GM18508 (cell line): ENCODE data around the gene STRN.
"Not testable (repeated sequence)": the region's sequence is repeated elsewhere in the genome, so short reads cannot be mapped to it uniquely, and the experiment has no call there.

Experiments used
- ATAC-seq: cut with Tn5 transposase; IDR thresholded peaks from one replicate; pipeline ENCODE4 v1.9.1; 2021; ENCODE audit warnings: moderate number of reproducible peaks; ENCODE audit not compliant: insufficient read depth, unreplicated experiment

STRN gene

DNA sequence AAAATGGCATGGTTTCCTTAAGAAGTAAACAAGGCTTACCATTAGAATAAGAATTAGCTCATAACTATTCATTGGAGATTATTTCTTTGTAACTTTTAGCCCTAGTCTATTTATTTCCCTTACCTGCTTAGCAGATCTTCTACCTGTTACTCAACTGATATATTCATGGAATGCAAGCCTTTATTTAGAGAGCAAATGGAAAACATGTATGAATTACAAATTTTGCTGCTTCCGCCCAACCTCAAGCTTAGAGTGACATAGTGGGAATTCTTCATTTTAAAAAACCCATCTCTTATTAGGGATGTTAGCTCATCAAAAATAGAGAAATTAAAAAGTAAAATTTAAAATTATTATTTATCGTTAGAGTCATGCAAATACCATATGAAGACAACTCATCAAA lies 110.9 kb downstream of the STRN start:
- no peak for ATAC-seq

GRCh38 chr2:36854241-36854640 lies 112.1 kb downstream of the STRN start:
- no peak for ATAC-seq

DNA sequence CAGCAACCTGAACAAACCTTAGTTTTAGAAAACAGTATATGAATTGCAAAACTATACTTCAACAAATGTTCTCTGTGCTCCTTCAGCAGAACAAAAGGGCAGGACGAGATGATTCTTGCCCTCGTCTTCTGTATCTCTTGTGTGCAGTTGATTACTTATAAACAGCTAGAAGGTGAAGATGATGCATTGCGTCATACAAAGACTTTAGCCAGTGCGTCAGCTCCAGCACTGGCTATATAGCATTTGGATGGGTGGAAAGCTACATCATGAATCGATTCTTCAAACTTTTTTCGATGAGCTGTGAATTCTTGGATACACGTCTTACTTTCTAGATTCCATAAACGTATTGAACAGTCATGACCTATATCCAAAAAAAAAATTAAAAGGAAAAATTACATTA lies 117.1 kb downstream of the STRN start:
- no peak for ATAC-seq

DNA sequence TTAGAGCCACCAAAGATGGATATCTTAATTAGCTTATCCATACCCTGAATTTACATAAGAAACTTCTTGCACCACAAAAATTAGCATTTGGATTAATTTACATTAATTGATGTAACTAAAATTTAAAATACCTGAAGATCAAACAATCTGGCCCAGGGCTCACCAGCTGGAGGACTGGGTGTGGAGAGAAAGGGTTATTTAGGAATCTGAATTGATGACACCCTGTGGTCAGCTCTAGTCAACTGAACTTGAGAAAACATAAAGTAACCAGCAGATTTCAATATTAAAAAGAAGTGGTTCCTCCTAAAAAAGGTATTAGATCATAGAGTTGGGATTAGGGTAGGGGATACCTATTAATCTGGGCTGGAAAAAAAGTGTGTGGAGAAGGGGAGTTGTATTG lies 122.5 kb downstream of the STRN start:
- no peak for ATAC-seq

GRCh38 chr2:36839976-36840617 lies 126.2 kb downstream of the STRN start:
- no peak for ATAC-seq

DNA sequence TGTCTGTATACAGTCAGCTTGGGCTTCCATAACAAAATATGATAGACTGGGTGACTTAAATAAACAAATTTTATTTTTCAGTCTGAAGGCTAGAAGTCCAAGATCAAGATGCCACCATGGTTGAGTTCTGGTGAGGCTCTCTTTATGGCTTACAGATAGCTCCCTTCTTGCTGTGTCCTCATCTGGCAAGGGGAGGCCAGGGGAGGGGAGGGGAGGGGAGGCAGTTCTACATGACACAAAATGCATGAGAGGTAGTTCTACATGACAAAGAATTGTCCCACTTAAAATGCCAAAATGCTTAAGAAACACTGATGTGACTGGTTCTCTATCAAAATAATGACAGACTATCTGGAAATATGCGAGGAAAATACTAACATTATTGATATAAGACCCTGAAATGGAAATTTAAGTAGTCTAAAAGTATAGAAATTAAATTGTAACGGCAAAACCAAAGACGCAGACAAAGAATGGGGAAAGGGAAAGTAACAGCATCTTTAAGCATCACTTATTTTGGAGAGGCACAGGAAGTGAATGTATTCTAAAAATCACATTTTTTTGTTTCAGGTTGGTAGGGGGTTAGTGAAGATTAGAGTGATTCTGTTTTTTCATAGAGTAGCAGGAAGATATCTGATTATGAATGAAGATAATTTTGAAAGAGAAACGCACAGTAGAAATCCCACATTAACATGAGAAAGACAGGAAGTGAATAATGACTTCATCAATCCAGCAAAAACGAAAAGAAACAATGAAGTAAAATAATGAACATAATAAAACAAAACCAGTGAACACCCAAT lies 131.4 kb downstream of the STRN start:
- no peak for ATAC-seq

GRCh38 chr2:36834203-36834602 lies 132.1 kb downstream of the STRN start:
- ATAC-seq = no peak

DNA sequence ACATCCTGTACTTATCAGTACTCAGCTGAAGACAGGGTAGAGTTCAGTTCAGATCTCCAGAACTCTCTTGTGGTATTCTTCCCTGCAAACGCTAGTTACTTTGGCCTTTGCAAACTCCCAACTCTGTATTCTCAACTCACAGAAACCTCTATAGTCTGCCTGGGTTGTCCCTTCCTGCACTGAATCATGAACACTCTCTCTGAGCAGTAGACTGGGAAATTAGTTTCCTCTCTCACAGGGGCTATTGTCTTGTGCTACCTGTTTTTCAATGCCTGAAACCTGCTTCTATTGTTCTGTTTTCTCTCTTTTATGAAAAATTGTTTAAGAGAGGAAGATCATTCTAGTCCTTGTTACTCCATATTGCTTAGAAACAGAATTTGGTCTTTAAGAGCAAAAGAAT lies 135.2 kb downstream of the STRN start:
- no peak for ATAC-seq

- not testable (repeated sequence) for ATAC-seq
Observed at GRCh38 chr2:36824683-36825082, 141.7 kb downstream of the STRN start.

- no peak for ATAC-seq
Observed at GRCh38 chr2:36824273-36824672, 142.1 kb downstream of the STRN start.

DNA sequence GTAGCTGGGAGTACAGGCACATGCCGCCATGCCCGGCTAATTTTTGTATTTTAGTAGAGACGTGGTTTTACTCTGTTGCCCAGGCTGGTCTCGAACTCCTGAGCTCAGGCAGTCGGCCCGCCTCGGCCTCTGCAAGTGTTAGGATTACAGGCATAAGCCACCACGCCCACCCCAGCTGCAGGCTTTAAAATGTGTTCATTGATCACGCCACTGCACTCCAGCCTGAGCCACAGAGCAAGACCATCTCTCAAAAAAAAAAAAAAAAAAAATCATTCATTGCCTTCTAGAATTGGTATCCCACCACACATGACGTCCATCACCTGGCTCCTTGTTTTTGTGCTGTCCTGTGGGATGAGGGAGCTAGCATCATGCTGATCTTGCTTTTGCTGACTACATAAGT lies 142.5 kb downstream of the STRN start:
- no peak for ATAC-seq

GRCh38 chr2:36820942-36821605 lies 145.3 kb downstream of the STRN start:
- ATAC-seq = no peak

- ATAC-seq = no peak
Observed at GRCh38 chr2:36819095-36819711, 147.1 kb downstream of the STRN start.

GRCh38 chr2:36818542-36818941 lies 147.8 kb downstream of the STRN start:
- no peak for ATAC-seq

- no peak for ATAC-seq
Observed at GRCh38 chr2:36812196-36812595, 154.1 kb downstream of the STRN start.

- ATAC-seq = no peak
Observed at GRCh38 chr2:36811071-36811470, 155.3 kb downstream of the STRN start.

DNA sequence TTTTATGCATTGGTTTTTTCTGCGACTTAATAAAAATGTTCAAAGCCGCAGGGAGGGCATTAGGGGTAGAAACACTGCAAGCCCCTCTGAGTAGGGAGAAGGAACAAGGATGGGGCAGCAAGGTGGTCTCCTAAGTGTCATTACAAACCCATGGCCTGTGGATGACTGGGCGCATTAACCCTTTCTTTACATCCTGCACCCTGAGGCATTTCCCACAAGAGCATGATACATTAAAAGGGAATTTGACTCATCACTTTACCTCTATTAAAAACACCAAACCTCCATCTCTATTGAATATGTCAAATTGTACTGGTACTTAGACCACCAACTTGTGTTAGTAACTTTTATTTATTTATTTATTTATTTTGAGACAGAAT lies 157.3 kb downstream of the STRN start:
- ATAC-seq = no peak

GRCh38 chr2:36808386-36809068 lies 157.8 kb downstream of the STRN start:
- no peak for ATAC-seq

DNA sequence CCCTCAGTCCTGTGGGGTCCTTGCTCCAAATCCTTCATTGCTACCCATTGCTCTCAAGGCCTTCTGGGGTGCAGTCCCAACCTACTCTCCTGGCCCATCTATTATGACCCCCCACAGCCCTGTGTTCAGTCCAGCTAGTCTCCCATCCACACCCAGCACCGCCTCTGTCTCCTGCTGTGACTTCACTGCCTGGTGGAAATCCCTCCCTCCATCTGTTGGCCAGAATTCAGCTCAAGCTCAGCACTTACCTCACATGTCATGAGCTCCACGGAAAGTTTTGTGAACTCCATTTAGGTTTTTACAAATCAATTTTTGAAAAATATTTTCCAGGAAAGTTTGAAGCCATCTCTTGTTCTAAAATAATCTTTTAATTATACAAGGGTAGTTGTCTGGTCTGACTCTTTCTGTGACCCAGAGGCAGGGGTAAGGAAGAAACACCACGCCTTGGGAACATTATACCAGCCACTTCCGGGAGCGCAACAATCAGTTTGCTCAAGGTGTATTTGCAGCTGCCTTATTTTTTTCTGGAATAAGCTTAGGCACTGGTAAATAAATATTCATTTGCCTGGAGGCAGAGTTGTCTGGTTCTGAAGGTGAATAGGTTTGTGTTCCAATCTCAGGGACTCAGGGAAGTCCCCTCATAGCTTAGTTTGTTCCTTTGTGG lies 159.0 kb downstream of the STRN start:
- no peak for ATAC-seq

DNA sequence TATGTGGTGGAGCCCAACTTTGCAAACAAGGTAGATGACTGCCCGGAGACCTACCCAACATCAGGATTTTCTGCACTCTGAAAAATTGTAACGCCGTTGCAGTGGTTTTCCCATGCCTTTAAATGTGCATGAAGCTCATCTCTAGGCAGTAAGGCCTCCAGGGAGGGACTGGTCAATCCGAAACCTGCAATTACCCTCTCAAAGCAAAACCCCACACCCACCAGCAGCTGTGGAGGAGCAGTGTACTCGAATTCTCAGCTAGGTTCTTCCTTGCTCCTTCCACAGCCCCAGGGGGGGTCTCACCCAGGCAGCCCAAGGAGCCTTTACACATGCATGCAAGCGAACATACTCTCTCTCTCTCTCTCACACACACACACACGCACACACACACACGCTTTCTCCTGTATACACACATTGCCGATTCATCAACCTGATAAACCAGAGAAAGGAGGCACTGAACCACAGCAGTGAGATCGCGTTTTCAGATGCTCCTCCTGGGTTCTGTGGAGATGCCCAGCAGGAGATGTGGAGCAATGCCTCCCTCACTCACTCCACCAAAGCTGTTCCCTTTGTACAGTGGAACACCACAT lies 160.6 kb downstream of the STRN start:
- ATAC-seq = no peak
